GM18909 (cell line): ENCODE data around the gene ADAT3.

Experiments used
- ATAC-seq: cut with Tn5 transposase; IDR thresholded peaks from one replicate; pipeline ENCODE4 v1.9.1; 2021; ENCODE audit warnings: mild to moderate bottlenecking; ENCODE audit not compliant: unreplicated experiment, poor library complexity

ADAT3 gene

DNA sequence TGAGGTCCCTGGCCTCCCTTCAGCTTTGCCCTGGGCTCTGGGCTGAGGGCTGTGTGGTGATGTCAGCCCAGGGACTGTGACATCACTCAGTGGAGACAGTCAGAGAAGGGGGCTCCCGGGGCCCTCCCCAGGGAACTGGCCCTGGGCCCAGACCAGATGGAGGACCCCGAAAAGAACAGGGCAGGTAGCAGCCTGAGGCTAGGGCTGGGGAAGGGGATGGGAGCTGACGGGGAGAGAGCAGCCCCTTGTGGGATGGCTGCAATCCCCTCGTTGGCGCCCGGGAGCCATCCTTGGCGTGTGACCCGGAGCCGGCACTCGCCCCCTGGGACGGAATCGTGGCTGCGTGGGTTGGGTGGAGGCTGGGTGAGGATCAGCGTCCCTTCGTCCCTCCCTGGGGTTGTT is 49.3 kb downstream of the ADAT3 start:
- ATAC-seq: no peak

DNA sequence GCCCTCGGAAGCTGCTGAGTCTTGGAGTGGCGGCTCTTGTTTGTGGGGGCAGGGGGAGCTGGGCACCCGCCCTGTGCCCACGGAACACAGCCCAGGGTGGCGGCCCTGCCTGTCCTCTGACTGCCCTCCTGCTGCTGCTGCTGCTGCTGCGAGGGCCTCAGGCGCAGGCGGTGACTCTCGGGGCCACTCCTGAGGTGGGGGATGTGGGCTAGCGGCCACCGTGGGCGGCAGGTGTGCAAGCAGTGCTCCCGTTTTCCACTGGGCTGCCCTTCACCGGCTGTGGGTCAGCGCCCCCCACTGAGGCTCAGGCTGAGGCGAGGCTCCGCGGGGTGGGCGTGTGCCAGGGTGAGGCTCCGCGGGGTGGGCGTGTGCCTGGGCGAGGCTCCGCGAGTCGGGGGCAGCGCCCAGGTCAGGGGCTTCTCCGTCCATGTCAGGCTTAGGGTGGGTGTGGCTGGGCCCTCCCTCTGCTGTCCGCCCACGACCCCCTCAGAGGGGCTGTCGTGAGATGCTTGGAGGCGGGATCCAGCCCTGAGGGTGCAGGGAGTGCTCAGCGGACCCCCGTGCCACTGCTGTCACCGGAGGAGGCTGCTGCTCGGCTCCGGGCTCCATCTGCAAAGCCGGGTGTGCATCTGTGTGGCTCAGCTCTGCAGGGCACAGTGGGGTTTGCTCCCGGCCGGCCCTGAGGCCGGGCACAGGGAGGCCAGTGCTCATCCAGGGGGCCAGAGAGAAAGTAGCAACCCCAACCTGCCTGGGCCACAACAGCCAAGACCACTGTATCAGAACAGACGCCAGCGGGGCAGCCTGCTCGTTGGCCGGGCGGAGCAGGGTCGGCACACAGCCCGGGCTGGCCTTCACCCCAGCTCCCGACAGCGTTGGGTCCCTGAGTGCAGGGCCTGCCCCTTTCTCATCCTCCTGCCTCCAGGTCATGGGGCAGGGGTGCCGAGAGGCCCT is 50.2 kb downstream of the ADAT3 start:
- no peak for ATAC-seq

DNA sequence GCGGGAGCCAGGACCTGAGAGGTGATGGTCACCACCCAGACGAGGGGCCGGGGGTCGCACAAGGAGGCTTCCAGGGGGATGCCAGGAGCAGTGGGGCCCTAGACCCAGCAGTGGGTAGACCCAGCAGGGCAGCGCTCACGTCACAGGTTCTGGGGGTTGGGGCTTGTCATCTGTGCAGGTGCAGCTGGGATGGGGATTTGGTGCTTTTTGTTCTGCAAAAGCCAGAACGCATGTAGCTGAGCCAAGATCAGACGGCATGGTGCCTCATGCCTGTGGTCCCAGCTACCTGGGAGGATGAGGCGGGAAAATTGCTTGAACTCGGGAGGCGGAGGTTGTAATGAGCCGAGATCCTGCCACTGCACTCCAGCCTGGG is 50.9 kb downstream of the ADAT3 start:
- ATAC-seq: no peak

DNA sequence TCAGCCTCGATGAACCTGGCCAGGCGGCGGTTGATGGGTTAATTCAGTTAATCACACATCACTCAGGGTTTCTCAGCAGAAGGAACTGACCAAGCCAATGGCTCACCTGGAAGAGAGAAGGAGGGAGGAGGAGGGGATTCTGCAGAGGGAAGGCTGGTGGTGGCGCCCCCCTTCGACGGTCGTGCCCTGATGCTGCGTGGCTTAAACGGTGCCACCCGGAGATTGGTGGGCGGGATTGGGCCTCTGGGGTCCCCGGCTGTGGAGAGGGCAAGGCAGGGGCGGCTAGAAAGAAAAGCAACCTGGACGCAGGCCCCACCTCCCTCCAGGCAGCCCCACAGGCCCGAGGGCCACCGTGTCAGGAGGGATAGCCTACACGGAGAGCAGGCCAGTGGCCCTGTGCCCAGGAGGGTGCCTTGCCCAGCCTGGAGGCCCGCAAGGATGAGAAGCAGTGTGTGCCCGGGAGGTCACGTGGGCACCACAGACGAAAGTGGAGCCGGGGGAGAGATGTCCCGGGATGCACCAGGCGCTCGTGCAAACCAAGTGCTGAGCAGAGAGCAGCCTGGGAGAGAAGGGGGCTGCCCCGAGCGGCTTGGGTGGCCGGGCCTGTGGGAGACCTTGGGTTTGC is 51.8 kb downstream of the ADAT3 start:
- no peak for ATAC-seq

DNA sequence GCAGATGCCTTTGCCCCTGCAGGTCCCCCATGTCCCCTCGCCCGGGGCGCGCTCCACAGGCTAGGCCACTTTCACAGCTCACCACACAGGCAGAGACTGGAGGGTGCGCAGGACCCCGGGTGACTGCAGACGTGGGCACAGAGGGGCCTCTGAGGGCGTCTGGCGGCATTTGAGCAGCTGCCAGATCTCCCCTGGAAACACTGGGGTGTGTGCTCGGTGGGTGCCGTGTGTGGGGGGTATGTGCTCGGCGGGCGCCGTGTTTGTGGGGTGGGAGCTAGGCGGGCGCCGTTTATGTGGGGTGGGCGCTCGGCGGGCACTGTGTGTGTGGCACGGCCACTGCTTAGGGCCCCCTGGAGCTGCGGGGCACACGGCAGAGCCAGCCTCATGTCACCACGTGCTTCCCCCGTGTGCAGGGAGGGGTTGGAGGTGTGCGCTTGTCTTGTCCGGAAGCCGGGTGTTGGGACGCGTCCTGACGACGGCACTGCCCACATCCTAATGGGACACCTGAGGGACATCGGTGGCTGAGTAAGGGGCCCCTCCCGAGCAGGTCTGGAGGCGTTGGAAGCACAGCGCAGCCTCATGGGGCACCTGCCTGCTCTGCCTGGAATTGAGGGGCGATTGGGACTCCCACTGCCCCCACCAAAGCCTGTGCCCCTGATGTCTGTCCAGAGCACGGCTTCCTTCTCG is 52.5 kb downstream of the ADAT3 start:
- no peak for ATAC-seq

DNA sequence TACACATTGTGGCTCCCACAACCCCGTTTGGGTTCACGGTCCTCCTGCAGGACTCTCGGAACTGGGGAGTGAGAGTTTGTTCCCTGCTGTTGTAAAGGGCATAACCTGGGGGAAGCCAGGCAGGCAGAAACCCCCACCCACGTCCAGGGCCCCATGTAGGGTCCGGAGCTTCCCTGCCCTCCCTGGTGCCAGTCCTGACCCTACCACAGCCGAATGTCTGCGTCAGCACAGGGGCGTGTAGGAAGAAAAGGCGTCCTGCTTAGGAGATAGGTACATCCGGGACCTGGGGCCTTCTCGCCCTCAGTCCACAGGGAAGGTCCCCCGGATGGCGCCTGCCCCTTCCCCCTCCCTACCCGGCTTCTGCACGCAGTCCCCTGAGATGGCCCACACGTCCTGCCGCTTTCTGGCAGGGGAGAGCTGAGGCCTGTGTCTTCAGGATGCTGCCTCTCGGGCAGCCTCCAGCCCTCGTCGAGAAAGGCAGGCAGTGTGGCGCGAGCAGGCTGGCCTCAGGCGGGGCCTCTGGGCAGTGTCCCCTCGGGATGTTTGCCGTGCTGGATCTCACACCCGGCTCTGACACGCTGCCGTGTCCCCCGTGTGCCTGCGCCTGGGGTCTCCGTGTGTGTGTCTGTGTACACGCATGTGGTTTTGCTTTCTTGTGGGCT is 54.9 kb downstream of the ADAT3 start:
- ATAC-seq: no peak

DNA sequence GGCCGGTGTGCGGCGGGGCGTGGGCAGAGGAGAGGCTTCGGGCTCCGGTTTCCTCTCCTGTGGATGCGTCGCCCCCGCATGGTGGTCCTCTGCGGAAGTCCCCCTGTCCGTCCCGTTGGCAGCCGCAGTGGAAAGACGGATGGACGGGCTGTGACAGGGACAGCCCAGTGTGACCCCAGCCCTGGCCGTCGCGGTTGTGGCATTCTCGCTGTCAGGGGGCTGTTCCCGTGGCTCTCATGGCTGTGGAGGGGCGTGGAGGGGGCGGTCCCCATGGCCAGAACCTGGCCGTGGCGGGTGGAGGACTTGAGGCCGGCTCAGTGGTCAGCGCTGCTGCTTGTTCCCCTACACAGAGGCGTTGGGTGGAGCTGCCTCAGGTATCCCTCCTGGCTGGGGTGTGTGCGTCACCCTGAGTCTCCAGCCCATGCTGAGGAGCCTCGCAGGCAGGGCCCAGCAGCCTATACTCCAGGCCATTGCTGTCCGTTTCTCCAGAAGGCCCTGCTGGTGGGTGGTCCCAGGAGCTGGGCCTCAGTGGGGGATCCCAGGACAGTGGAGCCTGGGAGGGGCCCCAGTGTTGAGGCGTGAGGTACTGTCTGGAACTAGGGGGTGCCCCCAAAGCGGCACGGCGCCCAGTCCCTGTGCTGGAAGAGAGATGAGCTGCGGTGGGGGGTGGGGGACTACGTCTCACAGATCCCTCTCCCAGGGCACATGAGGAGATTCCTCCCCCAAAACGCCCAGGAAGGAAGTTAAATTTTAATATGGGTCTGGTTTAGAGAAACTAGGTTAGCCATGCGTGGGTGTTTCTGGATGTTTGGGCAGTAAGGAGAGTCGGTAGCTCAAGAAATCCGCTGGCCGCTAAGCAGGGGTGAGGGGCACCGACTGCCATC is 56.0 kb downstream of the ADAT3 start:
- ATAC-seq: no peak

DNA sequence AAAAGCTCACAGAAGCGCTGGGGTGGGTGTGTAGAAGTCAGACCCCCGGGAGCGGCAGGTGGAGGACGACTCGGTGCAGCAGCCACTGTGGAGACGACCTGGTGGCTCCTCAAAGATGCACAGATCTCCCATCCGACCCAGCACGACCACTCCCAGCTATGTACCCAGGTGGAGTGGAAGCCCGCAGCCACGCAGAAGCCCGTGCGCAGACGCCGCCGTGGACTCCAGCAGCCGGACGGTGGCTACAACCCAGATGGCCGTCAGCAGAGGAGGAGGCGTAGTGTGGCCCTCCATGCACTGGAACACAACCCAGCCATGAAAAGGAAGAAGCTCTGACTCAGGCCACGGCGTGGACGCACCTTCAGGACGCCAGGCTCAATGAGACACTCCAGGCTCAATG is 57.5 kb downstream of the ADAT3 start:
- no peak for ATAC-seq
